PC-3 (cell line): ENCODE data around the gene CHSY1. TPM values are rescaled to one million over a fixed set of nuclear protein-coding genes. Genes with fewer than 3 reads are reported as not detected.

Source experiments
- ATAC-seq: fragments of 200-7000 bp; cut with Tn5 transposase; 2 replicates; pipeline ENCODE4 v1.9.1; 2020; ENCODE audit warnings: mild to moderate bottlenecking, moderate library complexity
- BruUV-seq: library from RNA; stranded (reverse); fragments of 400-500 nt; replicated peaks from 2 replicates; lab custom pipeline; 2021; lab: Mats Ljungman, UMichigan
- CTCF ChIA-PET: fragments of 300-600 bp; sonication (Branson Sonifier 250); formaldehyde crosslinking; loops from one replicate; lab custom pipeline; 2022; ENCODE audit warnings: antibody characterized with exemption; lab: Charles Lee
- POLR2A ChIA-PET: fragments of 300-600 bp; sonication (Branson Sonifier 250); formaldehyde crosslinking; loops from one replicate; lab custom pipeline; 2022; ENCODE audit warnings: antibody characterized with exemption; ENCODE audit not compliant: unreplicated experiment; lab: Charles Lee
- DNase-seq: peaks from one replicate; pipeline ENCODE4 v3.0.0-alpha.2; 2015
- H2AFZ ChIP-seq: fragments of 300-600 bp; sonication (generic); 2 replicates; pipeline ENCODE4 v1.6.0; 2016; ENCODE audit warnings: antibody characterized with exemption, low read length
- H3F3A ChIP-seq: fragments of 300-600 bp; sonication (generic); one replicate; pipeline ENCODE4 v1.6.0; 2017; ENCODE audit warnings: antibody characterized with exemption, low read length, control low read depth, mild to moderate bottlenecking; ENCODE audit not compliant: unreplicated experiment
- H3K27ac ChIP-seq: fragments of 300-600 bp; sonication (generic); 2 replicates; pipeline ENCODE4 v1.5.1; 2016; ENCODE audit warnings: mild to moderate bottlenecking, low read length
- H3K27me3 ChIP-seq: fragments of 300-600 bp; sonication (generic); 2 replicates; pipeline ENCODE4 v1.6.1; 2016; ENCODE audit warnings: low read length, mixed read lengths
- H3K36me3 ChIP-seq: fragments of 300-600 bp; sonication (generic); 2 replicates; pipeline ENCODE4 v1.6.1; 2016; ENCODE audit warnings: low read depth, mixed run types, low read length, mixed read lengths
- H3K4me1 ChIP-seq: fragments of 300-600 bp; sonication (generic); 2 replicates; pipeline ENCODE4 v1.5.1; 2016; ENCODE audit warnings: low read length; ENCODE audit not compliant: insufficient read depth
- H3K4me2 ChIP-seq: fragments of 300-600 bp; sonication (generic); 2 replicates; pipeline ENCODE4 v1.6.0; 2016; ENCODE audit warnings: low read length
- H3K4me3 ChIP-seq: fragments of 300-600 bp; sonication (generic); 2 replicates; pipeline ENCODE4 v1.5.1; 2016; ENCODE audit warnings: mild to moderate bottlenecking, low read length, mixed read lengths
- H3K79me2 ChIP-seq: fragments of 300-600 bp; sonication (generic); 2 replicates; pipeline ENCODE4 v1.6.1; 2017; ENCODE audit warnings: low read length, mixed read lengths
- H3K9ac ChIP-seq: fragments of 300-600 bp; sonication (generic); 2 replicates; pipeline ENCODE4 v1.6.0; 2016; ENCODE audit warnings: mild to moderate bottlenecking, low read length
- H3K9me2 ChIP-seq: fragments of 300-600 bp; sonication (generic); replicated peaks from 2 replicates; pipeline ENCODE4 v1.6.1; 2016; ENCODE audit warnings: mixed run types, low read length, mixed read lengths
- H3K9me3 ChIP-seq: fragments of 300-600 bp; sonication (generic); 2 replicates; pipeline ENCODE4 v1.6.1; 2016; ENCODE audit warnings: low read length, mixed read lengths
- H4K20me1 ChIP-seq: fragments of 300-600 bp; sonication (generic); 2 replicates; pipeline ENCODE4 v1.6.1; 2016; ENCODE audit warnings: low read length, mixed read lengths
- CTCF ChIP-seq: fragments of 300-600 bp; sonication (generic); conservative IDR thresholded peaks from 2 replicates; pipeline ENCODE4 v1.5.1; 2017; ENCODE audit warnings: antibody characterized with exemption, low read depth, mild to moderate bottlenecking, low read length
- EZH2 ChIP-seq: fragments of 300-600 bp; sonication (generic); IDR thresholded peaks from one replicate; pipeline ENCODE4 v1.6.1; 2017; ENCODE audit warnings: antibody characterized with exemption, mild to moderate bottlenecking, low read length; ENCODE audit not compliant: unreplicated experiment
- EZH2phosphoT487 ChIP-seq: fragments of 300-600 bp; sonication (generic); IDR thresholded peaks from 2 replicates; pipeline ENCODE4 v1.6.1; 2018; ENCODE audit warnings: mild to moderate bottlenecking, antibody characterized with exemption, low read length, borderline replicate concordance
- intact Hi-C: fragments of 100-400 bp; cut with micrococcal nuclease; formaldehyde crosslinking; loops from 2 replicates; pipeline ENCODE4 v1.9.0; 2023
- total RNA-seq: library from RNA; depleted of rRNA; stranded (reverse); fragments of >200 nt; gene quantifications from 2 replicates; pipeline ENCODE4 v1.2.3, GENCODE V29; 2014

Gene CHSY1
- total RNA-seq, 1 experiment from 2014 or later: 13.8 TPM

- peak; percentile 13 for DNase-seq
- Histone ChIP-seq H3K9ac (no peak overlapping the region), H3K4me2 (no peak overlapping the region), H3K4me1 (no peaks in the 10 kb centered on the region), H3K9me2 (no peaks in the 10 kb centered on the region), H3F3A (no peaks in the 10 kb centered on the region), H3K9me3 (no peaks in the 10 kb centered on the region), H3K79me2 (no peaks in the 10 kb centered on the region), H3K27me3 (no peaks in the 10 kb centered on the region), H3K4me3 (no peak overlapping the region), H3K27ac (no peak overlapping the region), H3K36me3 (peaks cover 24% of the 10 kb centered on the region), H2AFZ (no peak overlapping the region), H4K20me1 (no peaks in the 10 kb centered on the region)
- ChIA-PET CTCF (interaction anchor here (0.7 kb wide), 1 partner anchor 408 kb away, joined by 3 read pairs; no protein-coding TSS in a partner anchor), POLR2A (no interaction called here)
- BruUV-seq: no TSS peak
- intact Hi-C loops: no loop called here
- TF ChIP-seq EZH2 (no peak), CTCF (no peak), EZH2phosphoT487 (no peak)
- ATAC-seq: peak; percentile 32
Measured at GRCh38 chr15:101267320-101268104, 15.7 kb upstream of the CHSY1 start.

GRCh38 chr15:101266787-101267186 is 14.9 kb upstream of the CHSY1 start:
- Histone ChIP-seq H3K9me2 (no peaks in the 10 kb centered on the region), H3K9me3 (no peaks in the 10 kb centered on the region), H3K27me3 (no peaks in the 10 kb centered on the region), H3K79me2 (no peaks in the 10 kb centered on the region), H3K4me3 (no peak overlapping the region), H2AFZ (no peak overlapping the region), H3K27ac (no peak overlapping the region), H3K9ac (no peak overlapping the region), H3K4me1 (no peaks in the 10 kb centered on the region), H3K36me3 (peaks cover 16% of the 10 kb centered on the region), H4K20me1 (no peaks in the 10 kb centered on the region), H3K4me2 (no peak overlapping the region), H3F3A (no peaks in the 10 kb centered on the region)
- TSS peak; percentile 6 for BruUV-seq
- intact Hi-C loops: no loop called here
- ATAC-seq (no peak), DNase-seq (no peak)
- no peak for TF ChIP-seq EZH2
- no peak for TF ChIP-seq EZH2phosphoT487
- no peak for TF ChIP-seq CTCF
- CTCF ChIA-PET: interaction anchor here (0.5 kb wide), 1 partner anchor 181 kb away, joined by 6 read pairs; no protein-coding TSS in a partner anchor
- POLR2A ChIA-PET: no interaction called here

- ATAC-seq: no peak
- no peaks in the 10 kb centered on the region for H3K9me2 ChIP-seq
- CTCF ChIA-PET: interaction anchor here (0.5 kb wide), 1 partner anchor 180 kb away, joined by 6 read pairs; no protein-coding TSS in a partner anchor
- intact Hi-C loops: no loop called here
- DNase-seq: no peak
- H3K4me1 ChIP-seq: no peaks in the 10 kb centered on the region
- H2AFZ ChIP-seq: no peak overlapping the region
- H3K4me3 ChIP-seq: no peak overlapping the region
- H3F3A ChIP-seq: no peaks in the 10 kb centered on the region
- H3K4me2 ChIP-seq: no peak overlapping the region
- no peaks in the 10 kb centered on the region for H3K9me3 ChIP-seq
- no peak for TF ChIP-seq EZH2
- TF ChIP-seq EZH2phosphoT487: no peak
- no peak for TF ChIP-seq CTCF
- no peaks in the 10 kb centered on the region for H3K27me3 ChIP-seq
- BruUV-seq: no TSS peak
- H3K36me3 ChIP-seq: peaks cover 9% of the 10 kb centered on the region
- no peaks in the 10 kb centered on the region for H3K79me2 ChIP-seq
- no peak overlapping the region for H3K9ac ChIP-seq
- no peak overlapping the region for H3K27ac ChIP-seq
- no peaks in the 10 kb centered on the region for H4K20me1 ChIP-seq
- POLR2A ChIA-PET: no interaction called here
Measured at GRCh38 chr15:101266034-101266433, 14.2 kb upstream of the CHSY1 start.
